ENCODE data around the gene SCOC. TPM values are rescaled to one million over a fixed set of nuclear protein-coding genes. Genes with fewer than 3 reads are reported as not detected.

Gene SCOC
- total and polyA plus RNA-seq, 9 of the 15 experiments (the other 6 are each of a cell fraction or from before 2014, with no cell fraction given), result 16.8 to 110 (median 46.7) TPM

DNA sequence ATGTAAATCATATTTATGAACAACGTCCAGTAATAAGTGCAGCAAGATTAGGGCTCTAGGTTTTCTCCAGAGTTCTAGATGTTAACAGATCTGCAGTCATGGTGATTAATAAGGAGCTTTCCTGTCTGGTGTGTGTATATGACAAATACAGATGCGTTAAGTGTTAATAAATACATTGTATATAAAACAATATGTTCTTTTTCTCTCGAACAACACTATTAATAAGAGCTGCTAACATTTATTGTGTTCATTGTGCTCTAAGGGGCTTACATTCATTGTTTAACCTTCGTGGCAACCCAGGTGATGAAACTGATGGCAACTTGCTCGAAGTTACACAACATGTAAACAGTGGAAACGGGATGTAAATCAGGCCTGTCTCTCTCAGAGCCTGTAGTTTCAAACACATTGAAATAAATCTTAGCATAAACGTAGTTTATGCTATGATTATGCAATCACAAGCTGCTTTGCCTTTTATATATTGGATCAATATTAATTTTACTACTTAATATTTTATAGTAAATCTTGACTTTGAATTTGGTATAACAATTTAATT lies 54.5 kb downstream of the SCOC start (continued):
- TF ChIP-seq, protein P1, sequence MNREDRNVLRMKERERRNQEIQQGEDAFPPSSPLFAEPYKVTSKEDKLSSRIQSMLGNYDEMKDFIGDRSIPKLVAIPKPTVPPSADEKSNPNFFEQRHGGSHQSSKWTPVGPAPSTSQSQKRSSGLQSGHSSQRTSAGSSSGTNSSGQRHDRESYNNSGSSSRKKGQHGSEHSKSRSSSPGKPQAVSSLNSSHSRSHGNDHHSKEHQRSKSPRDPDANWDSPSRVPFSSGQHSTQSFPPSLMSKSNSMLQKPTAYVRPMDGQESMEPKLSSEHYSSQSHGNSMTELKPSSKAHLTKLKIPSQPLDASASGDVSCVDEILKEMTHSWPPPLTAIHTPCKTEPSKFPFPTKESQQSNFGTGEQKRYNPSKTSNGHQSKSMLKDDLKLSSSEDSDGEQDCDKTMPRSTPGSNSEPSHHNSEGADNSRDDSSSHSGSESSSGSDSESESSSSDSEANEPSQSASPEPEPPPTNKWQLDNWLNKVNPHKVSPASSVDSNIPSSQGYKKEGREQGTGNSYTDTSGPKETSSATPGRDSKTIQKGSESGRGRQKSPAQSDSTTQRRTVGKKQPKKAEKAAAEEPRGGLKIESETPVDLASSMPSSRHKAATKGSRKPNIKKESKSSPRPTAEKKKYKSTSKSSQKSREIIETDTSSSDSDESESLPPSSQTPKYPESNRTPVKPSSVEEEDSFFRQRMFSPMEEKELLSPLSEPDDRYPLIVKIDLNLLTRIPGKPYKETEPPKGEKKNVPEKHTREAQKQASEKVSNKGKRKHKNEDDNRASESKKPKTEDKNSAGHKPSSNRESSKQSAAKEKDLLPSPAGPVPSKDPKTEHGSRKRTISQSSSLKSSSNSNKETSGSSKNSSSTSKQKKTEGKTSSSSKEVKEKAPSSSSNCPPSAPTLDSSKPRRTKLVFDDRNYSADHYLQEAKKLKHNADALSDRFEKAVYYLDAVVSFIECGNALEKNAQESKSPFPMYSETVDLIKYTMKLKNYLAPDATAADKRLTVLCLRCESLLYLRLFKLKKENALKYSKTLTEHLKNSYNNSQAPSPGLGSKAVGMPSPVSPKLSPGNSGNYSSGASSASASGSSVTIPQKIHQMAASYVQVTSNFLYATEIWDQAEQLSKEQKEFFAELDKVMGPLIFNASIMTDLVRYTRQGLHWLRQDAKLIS (CRISPR knock-in tag; IDR thresholded peaks at IDR 0.05), result no peak
- TF ChIP-seq IFI16 (CRISPR knock-in tag; IDR thresholded peaks at IDR 0.05) (no peak), SMARCB1 (IDR thresholded peaks at IDR 0.05; ENCODE audit: insufficient read length, low read depth) (no peak), SNIP1 (IDR thresholded peaks at IDR 0.05; ENCODE audit: low read depth) (no peak), RBM39 (optimal IDR thresholded peaks at IDR 0.05; ENCODE audit: low read depth, low read length) (no peak), CEBPG (CRISPR knock-in tag; IDR thresholded peaks at IDR 0.05) (peak; percentile 74), CEBPG (tag; conservative IDR thresholded peaks at IDR 0.05 in 1 of 2, IDR thresholded peaks at IDR 0.05 in 1 of 2) (peak; percentile 98 to 99), RBM17 (IDR thresholded peaks at IDR 0.05; ENCODE audit: borderline replicate concordance, low read depth, low read length) (no peak), RUNX1 (IDR thresholded peaks at IDR 0.05; ENCODE audit: low read depth) (no peak), ZNF121 (CRISPR knock-in tag; conservative IDR thresholded peaks at IDR 0.05) (no peak)

Other genes with a start within 250 kb of the SCOC start
- gene MAML3, start 219.5 kb upstream of the SCOC start, total RNA-seq (2014; rRNA removed), result 0.33 and 0.36 TPM in 2 replicates
- gene MAML3, start 219.5 kb upstream of the SCOC start, total RNA-seq (2014; rRNA removed; fragmentation: Illumina TruSeq; extraction: Trizol), result 0.22 and 0.25 TPM in 2 replicates
- gene MAML3, start 219.5 kb upstream of the SCOC start, total RNA-seq (2015; rRNA removed; fragmentation: Illumina TruSeq; extraction: Trizol), result 0.22 and 0.23 TPM in 2 replicates
- 0.55 and 0.58 TPM in 2 replicates for gene MAML3, start 219.5 kb upstream of the SCOC start, total RNA-seq (2021)
- gene MAML3, start 219.5 kb upstream of the SCOC start, polyA plus RNA-seq (2011; rRNA removed), result 0.13 and 0.19 TPM in 2 replicates
- 0.30 and 0.72 TPM in 2 replicates for gene MAML3, start 219.5 kb upstream of the SCOC start, polyA plus RNA-seq (2014; fragmentation: Illumina TruSeq; extraction: Trizol)
- gene MAML3, start 219.5 kb upstream of the SCOC start, polyA plus RNA-seq (2014; fragmentation: Nextera tagmentation; extraction: Ambion mirVana), result under 1 TPM; 0.01 to 0.06 TPM
- 0.20 and 0.36 TPM in 2 replicates for gene MAML3, start 219.5 kb upstream of the SCOC start, polyA plus RNA-seq (2014; rRNA removed)
- 1.9 TPM in 2 replicates for gene CLGN, start 54.0 kb downstream of the SCOC start, total RNA-seq (2014; rRNA removed)
- 3.5 and 3.6 TPM in 2 replicates for gene CLGN, start 54.0 kb downstream of the SCOC start, total RNA-seq (2014; rRNA removed; fragmentation: Illumina TruSeq; extraction: Trizol)
- 2.6 and 3.2 TPM in 2 replicates for gene CLGN, start 54.0 kb downstream of the SCOC start, total RNA-seq (2015; rRNA removed; fragmentation: Illumina TruSeq; extraction: Trizol)
- gene CLGN, start 54.0 kb downstream of the SCOC start, total RNA-seq (2021), result 2.2 and 2.7 TPM in 2 replicates
- 0.11 and 0.22 TPM in 2 replicates for gene CLGN, start 54.0 kb downstream of the SCOC start, polyA plus RNA-seq (2011; rRNA removed)
- 3.0 and 3.4 TPM in 2 replicates for gene CLGN, start 54.0 kb downstream of the SCOC start, polyA plus RNA-seq (2014; fragmentation: Illumina TruSeq; extraction: Trizol)
- gene CLGN, start 54.0 kb downstream of the SCOC start, polyA plus RNA-seq (2014; fragmentation: Nextera tagmentation; extraction: Ambion mirVana), result 1 to 10 TPM; 2.7 to 2.8 TPM
- gene CLGN, start 54.0 kb downstream of the SCOC start, polyA plus RNA-seq (2014; rRNA removed), result 2.3 and 2.9 TPM in 2 replicates
- gene MGAT4D, start 124.6 kb downstream of the SCOC start, total RNA-seq (2014; rRNA removed), result not detected in 2 replicates
- gene MGAT4D, start 124.6 kb downstream of the SCOC start, total RNA-seq (2014; rRNA removed; fragmentation: Illumina TruSeq; extraction: Trizol), result not detected in 2 replicates
- not detected in 2 replicates for gene MGAT4D, start 124.6 kb downstream of the SCOC start, total RNA-seq (2015; rRNA removed; fragmentation: Illumina TruSeq; extraction: Trizol)
- not detected in 2 replicates for gene MGAT4D, start 124.6 kb downstream of the SCOC start, total RNA-seq (2021)
- gene MGAT4D, start 124.6 kb downstream of the SCOC start, polyA plus RNA-seq (2011; rRNA removed), result not detected in 2 replicates
- not detected in 2 replicates for gene MGAT4D, start 124.6 kb downstream of the SCOC start, polyA plus RNA-seq (2014; fragmentation: Illumina TruSeq; extraction: Trizol)
- gene MGAT4D, start 124.6 kb downstream of the SCOC start, polyA plus RNA-seq (2014; fragmentation: Nextera tagmentation; extraction: Ambion mirVana), result not detected
- not detected in 2 replicates for gene MGAT4D, start 124.6 kb downstream of the SCOC start, polyA plus RNA-seq (2014; rRNA removed)
- 11.1 and 13.7 TPM in 2 replicates for gene ELMOD2, start 150.5 kb downstream of the SCOC start, total RNA-seq (2014; rRNA removed)
- 23.3 and 27.6 TPM in 2 replicates for gene ELMOD2, start 150.5 kb downstream of the SCOC start, total RNA-seq (2014; rRNA removed; fragmentation: Illumina TruSeq; extraction: Trizol)
- gene ELMOD2, start 150.5 kb downstream of the SCOC start, total RNA-seq (2015; rRNA removed; fragmentation: Illumina TruSeq; extraction: Trizol), result 20.8 and 22.9 TPM in 2 replicates
- gene ELMOD2, start 150.5 kb downstream of the SCOC start, total RNA-seq (2021), result 21.9 and 24.0 TPM in 2 replicates
- 12.3 and 22.3 TPM in 2 replicates for gene ELMOD2, start 150.5 kb downstream of the SCOC start, polyA plus RNA-seq (2011; rRNA removed)
- 13.3 and 14.3 TPM in 2 replicates for gene ELMOD2, start 150.5 kb downstream of the SCOC start, polyA plus RNA-seq (2014; fragmentation: Illumina TruSeq; extraction: Trizol)
- 10 to 100 TPM; 11.0 to 13.1 TPM for gene ELMOD2, start 150.5 kb downstream of the SCOC start, polyA plus RNA-seq (2014; fragmentation: Nextera tagmentation; extraction: Ambion mirVana)
- gene ELMOD2, start 150.5 kb downstream of the SCOC start, polyA plus RNA-seq (2014; rRNA removed), result 12.1 and 12.3 TPM in 2 replicates
- gene UCP1, start 195.3 kb downstream of the SCOC start, total RNA-seq (2014; rRNA removed), result not detected in 2 replicates
- gene UCP1, start 195.3 kb downstream of the SCOC start, total RNA-seq (2014; rRNA removed; fragmentation: Illumina TruSeq; extraction: Trizol), result not detected in 2 replicates
- gene UCP1, start 195.3 kb downstream of the SCOC start, total RNA-seq (2015; rRNA removed; fragmentation: Illumina TruSeq; extraction: Trizol), result not detected in 2 replicates
- not detected in 2 replicates for gene UCP1, start 195.3 kb downstream of the SCOC start, total RNA-seq (2021)
- gene UCP1, start 195.3 kb downstream of the SCOC start, polyA plus RNA-seq (2011; rRNA removed), result not detected in 2 replicates
- not detected in 2 replicates for gene UCP1, start 195.3 kb downstream of the SCOC start, polyA plus RNA-seq (2014; fragmentation: Illumina TruSeq; extraction: Trizol)
- gene UCP1, start 195.3 kb downstream of the SCOC start, polyA plus RNA-seq (2014; fragmentation: Nextera tagmentation; extraction: Ambion mirVana), result not detected
- gene UCP1, start 195.3 kb downstream of the SCOC start, polyA plus RNA-seq (2014; rRNA removed), result not detected in 2 replicates